ENCODE results near the gene TEPSIN.

DNA sequence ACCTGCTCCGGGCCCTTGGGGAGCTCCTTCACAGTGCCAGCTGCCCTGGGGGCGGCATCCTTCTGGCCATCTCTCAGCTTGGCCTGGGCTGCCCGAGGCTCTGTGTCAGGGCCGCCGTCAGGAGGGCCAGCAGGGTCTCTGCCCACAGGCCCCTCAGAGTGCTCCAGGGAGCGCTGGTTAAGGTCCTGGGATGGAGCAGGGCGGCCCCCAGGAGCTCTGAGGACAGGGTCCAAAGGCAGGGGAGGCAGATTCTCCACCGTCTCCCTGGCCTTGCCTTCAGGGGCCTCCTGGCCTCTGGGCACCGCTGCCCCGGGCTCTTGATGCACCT is 7.5 kb upstream of the TEPSIN start:
- TF ChIP-seq POLR2A (IDR thresholded peaks at IDR 0.05; ENCODE audit: low read depth, low read length) (no peak), MYC (IDR thresholded peaks at IDR 0.05; ENCODE audit: low read depth, low read length) (no peak), EZH2 (IDR thresholded peaks at IDR 0.05; ENCODE audit: borderline replicate concordance, low read depth, low read length, severe bottlenecking) (no peak), POLR2AphosphoS5 (IDR thresholded peaks at IDR 0.05; ENCODE audit: insufficient read depth, low read depth, low read length) (no peak), JUN (IDR thresholded peaks at IDR 0.05; ENCODE audit: borderline replicate concordance, insufficient read depth, insufficient read length, low read depth) (no peak)
- TF ChIP-seq, protein P1, sequence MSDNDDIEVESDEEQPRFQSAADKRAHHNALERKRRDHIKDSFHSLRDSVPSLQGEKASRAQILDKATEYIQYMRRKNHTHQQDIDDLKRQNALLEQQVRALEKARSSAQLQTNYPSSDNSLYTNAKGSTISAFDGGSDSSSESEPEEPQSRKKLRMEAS (IDR thresholded peaks at IDR 0.05; ENCODE audit: insufficient read depth, insufficient read length), result no peak
- TF ChIP-seq, protein P2, sequence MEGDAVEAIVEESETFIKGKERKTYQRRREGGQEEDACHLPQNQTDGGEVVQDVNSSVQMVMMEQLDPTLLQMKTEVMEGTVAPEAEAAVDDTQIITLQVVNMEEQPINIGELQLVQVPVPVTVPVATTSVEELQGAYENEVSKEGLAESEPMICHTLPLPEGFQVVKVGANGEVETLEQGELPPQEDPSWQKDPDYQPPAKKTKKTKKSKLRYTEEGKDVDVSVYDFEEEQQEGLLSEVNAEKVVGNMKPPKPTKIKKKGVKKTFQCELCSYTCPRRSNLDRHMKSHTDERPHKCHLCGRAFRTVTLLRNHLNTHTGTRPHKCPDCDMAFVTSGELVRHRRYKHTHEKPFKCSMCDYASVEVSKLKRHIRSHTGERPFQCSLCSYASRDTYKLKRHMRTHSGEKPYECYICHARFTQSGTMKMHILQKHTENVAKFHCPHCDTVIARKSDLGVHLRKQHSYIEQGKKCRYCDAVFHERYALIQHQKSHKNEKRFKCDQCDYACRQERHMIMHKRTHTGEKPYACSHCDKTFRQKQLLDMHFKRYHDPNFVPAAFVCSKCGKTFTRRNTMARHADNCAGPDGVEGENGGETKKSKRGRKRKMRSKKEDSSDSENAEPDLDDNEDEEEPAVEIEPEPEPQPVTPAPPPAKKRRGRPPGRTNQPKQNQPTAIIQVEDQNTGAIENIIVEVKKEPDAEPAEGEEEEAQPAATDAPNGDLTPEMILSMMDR (IDR thresholded peaks at IDR 0.05; ENCODE audit: extremely low read depth in 1 of 2, insufficient read depth in 1 of 2, low read depth in 1 of 2, low read length in 2 of 2), result no peak

All from endothelial cell of umbilical vein (primary cell).